NCI-H2227 (cell line): Measurements from ENCODE around the gene USP3.
A peak's percentile ranks its signal among the peaks of the same experiment; 100 is the strongest.

ENCODE experiments used
- DNase-seq: peaks from one replicate; lab custom pipeline; 2025; ENCODE audit not compliant: unreplicated experiment; lab: John Stamatoyannopoulos, UW

Gene USP3

GRCh38 chr15:63504247-63504978 lies at the start of gene USP3:
TSS of gene USP3 (plus strand) at chr15:63504593. CDS start at chr15:63504740, 147 bp downstream.
- peak; percentile 93 for DNase-seq

GRCh38 chr15:63456258-63456657 lies 48.1 kb upstream of the USP3 start:
- no peak for DNase-seq

- no peak for DNase-seq
Observed at GRCh38 chr15:63457379-63457778, 47.0 kb upstream of the USP3 start.

GRCh38 chr15:63458026-63458425 lies 46.4 kb upstream of the USP3 start:
- no peak for DNase-seq

GRCh38 chr15:63458794-63459395 lies 45.5 kb upstream of the USP3 start:
- no peak for DNase-seq

GRCh38 chr15:63460210-63461155 lies 43.9 kb upstream of the USP3 start:
- DNase-seq = no peak

GRCh38 chr15:63461230-63461985 lies 43.0 kb upstream of the USP3 start:
- DNase-seq = no peak

- DNase-seq = no peak
Observed at GRCh38 chr15:63462088-63462487, 42.3 kb upstream of the USP3 start.

GRCh38 chr15:63463036-63463435 lies 41.4 kb upstream of the USP3 start:
- DNase-seq = no peak

GRCh38 chr15:63463793-63464192 lies 40.6 kb upstream of the USP3 start:
- DNase-seq = no peak

GRCh38 chr15:63465104-63465503 lies 39.3 kb upstream of the USP3 start:
- no peak for DNase-seq

- DNase-seq = peak; percentile 32
Observed at GRCh38 chr15:63466378-63467192, 37.8 kb upstream of the USP3 start.

- no peak for DNase-seq
Observed at GRCh38 chr15:63469190-63469589, 35.2 kb upstream of the USP3 start.

GRCh38 chr15:63469984-63470383 lies 34.4 kb upstream of the USP3 start:
- DNase-seq = no peak

GRCh38 chr15:63473007-63473748 lies 31.2 kb upstream of the USP3 start:
- DNase-seq = no peak

- no peak for DNase-seq
Observed at GRCh38 chr15:63473749-63473998, 30.7 kb upstream of the USP3 start.

- peak; percentile 11 for DNase-seq
Observed at GRCh38 chr15:63473999-63474809, 30.2 kb upstream of the USP3 start.

- DNase-seq = no peak
Observed at GRCh38 chr15:63474810-63475316, 29.5 kb upstream of the USP3 start.

- DNase-seq = no peak
Observed at GRCh38 chr15:63475707-63476106, 28.7 kb upstream of the USP3 start.
